GM19438 (cell line): ENCODE results near the gene KIAA1143.

Experiments
- ATAC-seq: cut with Tn5 transposase; IDR thresholded peaks from one replicate; pipeline ENCODE4 v1.9.1; 2021; ENCODE audit warnings: low read depth; ENCODE audit not compliant: unreplicated experiment

KIAA1143 gene

GRCh38 chr3:44761424-44762169 is at the start of gene KIAA1143, which contains the start of gene KIF15:
Gene KIAA1143, minus strand, starts transcription at chr3:44761619. Its CDS starts 17 bp downstream, at chr3:44761602.
Gene KIF15, plus strand, starts transcription at chr3:44761794. Its CDS starts 72 bp downstream, at chr3:44761866.
- ATAC-seq = peak; percentile 86

GRCh38 chr3:44805960-44806359 is 44.5 kb upstream of the KIAA1143 start:
- ATAC-seq = no peak

GRCh38 chr3:44803298-44803697 is 41.9 kb upstream of the KIAA1143 start:
- ATAC-seq = peak; percentile 75

- no peak for ATAC-seq
These were observed 40.6 kb upstream of the KIAA1143 start for GRCh38 chr3:44802011-44802410.

GRCh38 chr3:44795197-44795596 is 33.8 kb upstream of the KIAA1143 start:
- no peak for ATAC-seq

- ATAC-seq = no peak
These were observed 21.5 kb upstream of the KIAA1143 start for GRCh38 chr3:44782891-44783290.

GRCh38 chr3:44772099-44772442 is 10.7 kb upstream of the KIAA1143 start:
- ATAC-seq = no peak

GRCh38 chr3:44771424-44772098 is 10.1 kb upstream of the KIAA1143 start:
- ATAC-seq = no peak

- ATAC-seq = no peak
These were observed 2.8 kb upstream of the KIAA1143 start for GRCh38 chr3:44764248-44764647.

GRCh38 chr3:44762690-44763089 is 1.3 kb upstream of the KIAA1143 start:
- ATAC-seq = no peak

- no peak for ATAC-seq
These were observed 805 bp upstream of the KIAA1143 start for GRCh38 chr3:44762170-44762677.

GRCh38 chr3:44761101-44761423 is 357 bp downstream of the KIAA1143 start:
- ATAC-seq = no peak

GRCh38 chr3:44734646-44735168 is 26.7 kb downstream of the KIAA1143 start:
- no peak for ATAC-seq

- peak; percentile 98 for ATAC-seq
These were observed 32.0 kb downstream of the KIAA1143 start, which contains the start of gene ZNF501 for GRCh38 chr3:44729384-44729910. Gene ZNF501, plus strand, starts transcription at chr3:44729635. Its CDS starts 4,787 bp downstream, at chr3:44734422.

GRCh38 chr3:44722103-44722401 is 39.4 kb downstream of the KIAA1143 start:
- no peak for ATAC-seq

- no peak for ATAC-seq
These were observed 40.0 kb downstream of the KIAA1143 start for GRCh38 chr3:44721231-44722102.

- ATAC-seq = no peak
These were observed 48.9 kb downstream of the KIAA1143 start, which contains the start of gene ZNF502 for GRCh38 chr3:44712455-44713075. Gene ZNF502, plus strand, starts transcription at chr3:44712660. Its CDS starts 7,602 bp downstream, at chr3:44720262.
